Small intestine (tissue), 7 donors: Measurements from ENCODE around the gene PTPRB. TPM values are rescaled to one million over a fixed set of nuclear protein-coding genes. Genes with fewer than 3 reads are reported as not detected.
A peak's percentile ranks its signal among the peaks of the same experiment; 100 is the strongest.
"Not testable (repeated sequence)": the region's sequence is repeated elsewhere in the genome, so short reads cannot be mapped to it uniquely, and the experiment has no call there.

ENCODE experiments used
- DNase-seq, 2 donors: peaks; one replicate each; pipeline versions ENCODE4 v3.0.0 to v3.0.0-alpha.2; 2013
- FAIRE-seq: peaks from 2 replicates; lab custom pipeline; 2012; peaks lifted over from hg19 to GRCh38; lab: Jason Lieb, UNC
- H3K27ac ChIP-seq, 3 donors: one replicate each; pipeline ENCODE4 v1.5.1; 2013; ENCODE audit warnings: low read length in 2 of 3, mild to moderate bottlenecking in 2 of 3, control low read depth in 1 of 3, inconsistent platforms in 1 of 3, low read depth in 1 of 3, moderate library complexity in 1 of 3
- H3K27me3 ChIP-seq, 3 donors: one replicate each; pipeline ENCODE4 v1.6.1; 2013; ENCODE audit warnings: low read length in 3 of 3, inconsistent platforms in 1 of 3; ENCODE audit not compliant: control insufficient read depth in 3 of 3, insufficient read depth in 3 of 3
- H3K36me3 ChIP-seq, 3 donors: one replicate each; pipeline ENCODE4 v1.6.1; 2013; ENCODE audit warnings: low read length in 3 of 3, inconsistent platforms in 1 of 3, low read depth in 1 of 3, mild to moderate bottlenecking in 1 of 3, moderate library complexity in 1 of 3; ENCODE audit not compliant: control insufficient read depth in 3 of 3, insufficient read depth in 2 of 3
- H3K4me1 ChIP-seq, 3 donors: one replicate each; pipeline ENCODE4 v1.6.1; 2013; ENCODE audit warnings: low read length in 2 of 3, inconsistent platforms in 1 of 3, low read depth in 1 of 3, mild to moderate bottlenecking in 1 of 3, moderate library complexity in 1 of 3; ENCODE audit not compliant: control insufficient read depth in 3 of 3, insufficient read depth in 2 of 3
- H3K4me3 ChIP-seq, 3 donors: one replicate each; pipeline ENCODE4 v1.5.1; 2013; ENCODE audit warnings: low read length in 3 of 3, control low read depth in 1 of 3, inconsistent platforms in 1 of 3, low read depth in 1 of 3, mild to moderate bottlenecking in 1 of 3, moderate library complexity in 1 of 3
- H3K9me3 ChIP-seq, 2 donors: one replicate each; pipeline ENCODE4 v1.6.1; 2013; ENCODE audit warnings: low read depth in 1 of 2, low read length in 1 of 2; ENCODE audit not compliant: control insufficient read depth in 2 of 2, insufficient read depth in 1 of 2
- WGBS, 3 donors: extraction: QIAGEN DNeasy Blood & Tissue Kit; methylation state at CpG; one replicate each; pipeline ENCODE4 v1.1.7; 2013; 5-methylcytosine and 5-hydroxymethylcytosine counted together
- polyA plus RNA-seq, 4 donors: library from polyadenylated mRNA; stranded (reverse) in 3 of 4; unstranded in 1 of 4; fragments of 200-250 nt in 3 of 4; fragments of 120-200 nt in 1 of 4; gene quantifications; one replicate each; pipeline versions ENCODE4 v1.2.1 to v1.2.3, GENCODE V29; 2013
- donor health status: healthy with polysubstance abuse.
- donor health status: control.
- donor health status: control.
- donor health status: Bipolar disorder and iron deficiency.
- donor health status: healthy.

PTPRB gene
- polyA plus RNA-seq, 4 donors, result 1.8 to 24.4 (median 3.3) TPM

GRCh38 chr12:70492904-70493303 is 144.3 kb downstream of the PTPRB start:
- WGBS, 3 donors, result 68 to 91% (median 88%) methylated on average over 1 of the region's 1 CpG
- peaks cover 0 to 12% of the 10 kb centered on the region in 2 donors for H3K9me3 ChIP-seq
- not testable (repeated sequence) for H3K27me3 ChIP-seq, H3K4me1 ChIP-seq, H3K27ac ChIP-seq, FAIRE-seq, H3K4me3 ChIP-seq, DNase-seq, H3K36me3 ChIP-seq

- H3K27me3 ChIP-seq, H3K9me3 ChIP-seq, DNase-seq, H3K4me3 ChIP-seq, H3K27ac ChIP-seq, H3K36me3 ChIP-seq, FAIRE-seq, H3K4me1 ChIP-seq: not testable (repeated sequence)
These were observed 146.3 kb downstream of the PTPRB start for GRCh38 chr12:70490928-70491327.

DNA sequence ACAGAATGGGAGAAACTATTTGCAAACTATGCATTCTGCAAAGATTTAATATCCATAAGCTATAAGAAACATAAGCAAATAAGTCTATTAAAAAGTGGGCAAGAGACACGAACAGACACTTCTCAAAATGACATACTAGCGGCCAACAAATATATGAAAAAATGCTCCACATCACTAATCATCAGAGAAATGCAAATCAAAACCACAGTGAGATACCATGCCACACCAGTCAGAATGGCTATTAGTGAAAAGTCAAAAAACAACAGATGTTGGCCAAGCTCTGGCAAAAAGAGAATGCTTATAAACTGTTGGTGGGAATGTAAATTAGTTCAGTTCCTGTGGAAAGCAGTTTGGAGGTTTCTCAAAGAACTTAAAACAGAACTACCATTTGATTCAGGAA is 149.8 kb downstream of the PTPRB start:
- Histone ChIP-seq H3K27ac (no peak overlapping the region), H3K4me1 (peaks cover 0 to 4% (median 3%) of the 10 kb centered on the region in 3 donors), H3K9me3 (no peaks in the 10 kb centered on the region), H3K27me3 (no peaks in the 10 kb centered on the region), H3K36me3 (no peaks in the 10 kb centered on the region), H3K4me3 (no peak overlapping the region)
- no peak for DNase-seq
- FAIRE-seq, result no peak
- 76 to 89% (median 76%) methylated on average over 2 of the region's 2 CpGs for WGBS, 3 donors

DNA sequence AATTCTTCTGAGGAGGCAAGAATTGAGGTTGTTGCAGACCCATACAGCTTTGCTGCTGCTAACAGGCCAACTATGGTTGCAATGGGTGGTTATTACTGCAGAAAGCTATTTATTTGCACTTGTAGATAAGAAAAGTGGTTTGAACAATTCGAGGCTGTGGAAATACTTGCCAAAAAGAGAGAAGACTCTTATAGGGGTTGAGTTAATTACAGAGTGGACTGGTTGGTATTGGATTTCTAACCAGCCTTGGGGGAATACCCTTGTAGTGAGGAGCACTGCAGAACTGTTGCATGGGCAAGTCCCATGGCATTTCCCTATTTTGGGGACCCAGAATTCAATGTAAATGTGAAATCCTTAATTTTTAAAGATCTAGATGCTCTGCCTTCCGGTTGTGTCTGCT is 150.6 kb downstream of the PTPRB start:
- Histone ChIP-seq H3K27ac (no peak overlapping the region), H3K27me3 (no peaks in the 10 kb centered on the region), H3K36me3 (no peaks in the 10 kb centered on the region), H3K9me3 (no peaks in the 10 kb centered on the region), H3K4me3 (no peak overlapping the region), H3K4me1 (peaks cover 0 to 4% (median 3%) of the 10 kb centered on the region in 3 donors)
- DNase-seq (no peak), FAIRE-seq (no peak)
- 45 to 54% (median 52%) methylated on average over 2 of the region's 2 CpGs for WGBS, 3 donors

DNA sequence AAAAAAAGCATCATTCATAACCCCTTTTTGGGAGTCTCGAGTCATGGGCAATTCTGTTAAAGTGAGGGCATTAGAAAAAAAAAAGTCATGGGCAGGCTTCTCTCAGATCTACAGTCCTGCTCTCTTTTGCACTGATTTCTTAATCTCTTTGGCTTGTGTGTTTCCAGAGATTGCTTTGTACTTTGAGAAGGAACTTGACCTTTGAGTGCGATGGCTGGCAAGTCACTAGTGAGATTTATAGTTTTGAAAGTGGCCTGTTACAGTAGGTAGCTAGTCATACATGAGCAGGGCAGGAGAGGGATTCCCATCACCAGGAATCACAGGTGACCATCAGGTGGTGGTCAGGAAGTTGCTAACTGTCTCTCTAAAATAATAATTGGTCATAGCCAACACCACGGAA is 151.5 kb downstream of the PTPRB start:
- FAIRE-seq (no peak), DNase-seq (peak; percentile 40 to 81)
- H3K27ac ChIP-seq, result no peak overlapping the region
- no peaks in the 10 kb centered on the region for H3K9me3 ChIP-seq
- H3K4me3 ChIP-seq, result no peak overlapping the region
- H3K27me3 ChIP-seq, result no peaks in the 10 kb centered on the region
- 22 to 74% (median 41%) methylated on average over 3 of the region's 3 CpGs for WGBS, 3 donors
- H3K4me1 ChIP-seq, result peaks cover 0 to 4% (median 3%) of the 10 kb centered on the region in 3 donors
- no peaks in the 10 kb centered on the region for H3K36me3 ChIP-seq

DNA sequence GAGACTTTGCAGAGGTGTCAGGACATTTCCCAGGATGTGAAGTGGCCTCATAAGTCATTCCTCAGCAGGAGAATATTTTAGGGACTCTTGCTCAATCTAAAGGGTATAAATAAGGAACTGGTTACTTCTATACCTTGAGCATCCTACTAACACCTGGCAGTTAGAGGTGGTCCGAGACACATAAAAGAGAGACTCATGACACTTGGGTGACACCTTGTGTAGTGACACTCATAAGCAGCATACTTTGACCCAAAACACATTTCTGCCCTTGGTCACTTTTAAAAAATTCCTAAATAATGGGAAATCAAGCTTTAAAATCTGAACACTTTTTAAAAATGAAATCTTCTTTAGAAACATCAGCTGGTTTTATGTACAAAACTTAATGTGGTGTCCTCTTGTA is 152.8 kb downstream of the PTPRB start:
- no peaks in the 10 kb centered on the region for H3K27me3 ChIP-seq
- H3K36me3 ChIP-seq, result no peaks in the 10 kb centered on the region
- DNase-seq, result no peak
- H3K27ac ChIP-seq, result no peak overlapping the region
- no peaks in the 10 kb centered on the region for H3K9me3 ChIP-seq
- 80 to 88% (median 81%) methylated on average over 1 of the region's 1 CpG for WGBS, 3 donors
- peaks cover 0 to 4% (median 3%) of the 10 kb centered on the region in 3 donors for H3K4me1 ChIP-seq
- H3K4me3 ChIP-seq, result no peak overlapping the region
- FAIRE-seq, result no peak

DNA sequence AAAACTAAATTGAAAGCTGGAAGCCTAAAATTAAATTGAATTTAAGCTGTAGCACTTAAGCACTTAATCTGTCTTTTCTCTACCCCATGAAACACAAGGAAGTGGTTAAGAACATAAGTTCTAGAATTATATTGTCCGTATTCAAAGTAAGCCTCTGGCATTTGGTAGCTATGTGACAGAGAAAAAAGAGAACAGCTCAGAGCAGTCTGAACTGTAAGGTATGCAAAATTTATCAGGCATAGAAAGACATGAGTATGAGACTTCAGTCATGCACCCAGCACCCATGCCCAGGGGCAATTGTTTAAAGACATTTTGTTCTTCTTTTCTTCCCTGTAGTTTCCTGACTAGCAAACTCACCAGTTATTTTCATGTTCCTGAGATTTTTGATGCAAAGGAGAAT is 154.5 kb downstream of the PTPRB start:
- no peaks in the 10 kb centered on the region for H3K27me3 ChIP-seq
- no peak overlapping the region for H3K27ac ChIP-seq
- H3K9me3 ChIP-seq, result no peaks in the 10 kb centered on the region
- FAIRE-seq, result no peak
- H3K36me3 ChIP-seq, result no peaks in the 10 kb centered on the region
- 53 to 86% (median 81%) methylated on average over 1 of the region's 1 CpG for WGBS, 3 donors
- peaks cover 0 to 4% (median 3%) of the 10 kb centered on the region in 3 donors for H3K4me1 ChIP-seq
- no peak overlapping the region for H3K4me3 ChIP-seq
- DNase-seq, result no peak

- no peak for FAIRE-seq
- no peak for DNase-seq
- Histone ChIP-seq H3K27ac (no peak overlapping the region), H3K4me1 (no peaks in the 10 kb centered on the region), H3K9me3 (peaks cover 1 to 3% of the 10 kb centered on the region in 2 donors), H3K27me3 (no peaks in the 10 kb centered on the region), H3K4me3 (no peak overlapping the region), H3K36me3 (no peaks in the 10 kb centered on the region)
- WGBS, 3 donors, result 86 to 93% (median 90%) methylated on average over 12 of the region's 12 CpGs
These were observed 167.9 kb downstream of the PTPRB start for GRCh38 chr12:70469221-70469820.

- Histone ChIP-seq H3K4me1 (no peaks in the 10 kb centered on the region), H3K27me3 (no peaks in the 10 kb centered on the region), H3K4me3 (no peak overlapping the region), H3K27ac (no peak overlapping the region), H3K9me3 (peaks cover 3 to 8% of the 10 kb centered on the region in 2 donors), H3K36me3 (no peaks in the 10 kb centered on the region)
- no peak for FAIRE-seq
- DNase-seq, result no peak
- 93 to 94% (median 93%) methylated on average over 3 of the region's 3 CpGs for WGBS, 3 donors
These were observed 168.5 kb downstream of the PTPRB start for GRCh38 chr12:70468741-70469140.
